Duodenal mucosa (tissue), 2 donors: ENCODE data around the gene ADNP2.
A peak's percentile ranks its signal among the peaks of the same experiment; 100 is the strongest.

Experiments
- H3K27ac ChIP-seq: one replicate; pipeline ENCODE4 v1.7.0; 2013; ENCODE audit warnings: low read depth, low read length
- H3K27me3 ChIP-seq, 2 donors: one replicate each; pipeline ENCODE4 v1.7.0; 2013; ENCODE audit warnings: low read length in 2 of 2, control low read depth in 1 of 2; ENCODE audit not compliant: insufficient read depth in 2 of 2, control insufficient read depth in 1 of 2
- H3K36me3 ChIP-seq, 2 donors: one replicate each; pipeline ENCODE4 v1.7.0; 2013; ENCODE audit warnings: low read length in 2 of 2, control low read depth in 1 of 2; ENCODE audit not compliant: insufficient read depth in 2 of 2, control insufficient read depth in 1 of 2
- H3K4me1 ChIP-seq, 2 donors: one replicate each; pipeline ENCODE4 v1.7.0; 2013; ENCODE audit warnings: low read length in 2 of 2, control low read depth in 1 of 2; ENCODE audit not compliant: insufficient read depth in 2 of 2, control insufficient read depth in 1 of 2
- H3K4me3 ChIP-seq, 2 donors: one replicate each; pipeline ENCODE4 v1.7.0; 2013; ENCODE audit warnings: low read length in 2 of 2, low read depth in 1 of 2
- H3K9ac ChIP-seq, 2 donors: one replicate each; pipeline ENCODE4 v1.7.0; 2013; ENCODE audit warnings: low read length in 2 of 2, low read depth in 1 of 2
- H3K9me3 ChIP-seq, 2 donors: one replicate each; pipeline ENCODE4 v1.7.0; 2013; ENCODE audit warnings: low read length in 2 of 2, control low read depth in 1 of 2; ENCODE audit not compliant: control insufficient read depth in 1 of 2

Gene ADNP2

DNA sequence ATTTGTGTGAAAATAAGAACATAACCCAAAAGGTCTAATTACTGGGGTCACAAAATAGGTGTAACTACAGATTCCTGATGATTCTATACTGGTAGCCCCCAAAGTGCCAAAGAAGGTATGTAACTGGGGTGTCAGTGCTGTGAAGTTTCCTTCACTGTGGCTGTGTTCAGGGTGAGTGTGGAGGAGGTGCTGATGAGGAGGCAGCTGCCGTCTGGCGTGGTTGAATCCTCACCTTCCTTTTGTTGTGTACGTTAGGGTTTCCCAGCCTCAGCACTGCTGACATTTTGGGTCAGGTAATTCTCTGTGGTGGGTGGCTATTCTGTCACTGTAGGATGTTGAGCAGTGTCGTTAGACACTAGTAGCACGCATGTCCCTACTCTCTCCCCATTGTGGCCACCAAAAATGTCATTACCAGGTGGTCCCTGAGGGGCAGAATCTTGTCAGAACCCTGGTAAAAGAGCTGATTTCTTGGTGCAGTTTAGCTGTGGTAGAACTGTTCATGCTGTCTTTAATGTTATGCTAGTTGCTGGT lies 31.5 kb downstream of the ADNP2 start:
- H3K9ac ChIP-seq, result no peak overlapping the region
- no peaks in the 10 kb centered on the region for H3K9me3 ChIP-seq
- no peak overlapping the region for H3K27ac ChIP-seq
- peaks cover 38 to 39% of the 10 kb centered on the region in 2 donors for H3K36me3 ChIP-seq
- H3K4me1 ChIP-seq, result peaks cover 10 to 13% of the 10 kb centered on the region in 2 donors
- H3K4me3 ChIP-seq, result no peak overlapping the region
- H3K27me3 ChIP-seq, result no peaks in the 10 kb centered on the region

DNA sequence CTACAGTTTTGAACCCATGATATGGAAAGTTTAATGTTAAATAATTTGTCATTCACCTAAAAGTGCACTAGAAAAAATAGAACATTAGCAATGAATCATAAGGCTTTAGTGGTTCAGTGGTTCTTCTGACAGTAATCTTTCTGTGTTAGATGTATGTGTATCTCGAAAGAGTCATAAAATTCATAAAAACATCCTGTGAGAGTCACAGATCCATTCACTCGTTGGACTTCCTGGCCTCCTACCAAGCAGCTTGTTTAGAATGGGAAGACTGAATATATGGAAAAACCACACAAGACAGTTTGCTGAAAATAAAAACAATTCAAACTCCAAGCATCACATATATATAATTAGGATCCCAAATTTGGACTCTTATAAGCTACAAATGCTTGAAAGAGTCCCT lies 34.8 kb downstream of the ADNP2 start:
- Histone ChIP-seq H3K9me3 (no peaks in the 10 kb centered on the region), H3K27ac (no peak overlapping the region), H3K4me1 (peaks cover 20 to 28% of the 10 kb centered on the region in 2 donors), H3K4me3 (no peak overlapping the region), H3K36me3 (peaks cover 8% of the 10 kb centered on the region in 2 donors), H3K9ac (no peak overlapping the region), H3K27me3 (no peaks in the 10 kb centered on the region)

DNA sequence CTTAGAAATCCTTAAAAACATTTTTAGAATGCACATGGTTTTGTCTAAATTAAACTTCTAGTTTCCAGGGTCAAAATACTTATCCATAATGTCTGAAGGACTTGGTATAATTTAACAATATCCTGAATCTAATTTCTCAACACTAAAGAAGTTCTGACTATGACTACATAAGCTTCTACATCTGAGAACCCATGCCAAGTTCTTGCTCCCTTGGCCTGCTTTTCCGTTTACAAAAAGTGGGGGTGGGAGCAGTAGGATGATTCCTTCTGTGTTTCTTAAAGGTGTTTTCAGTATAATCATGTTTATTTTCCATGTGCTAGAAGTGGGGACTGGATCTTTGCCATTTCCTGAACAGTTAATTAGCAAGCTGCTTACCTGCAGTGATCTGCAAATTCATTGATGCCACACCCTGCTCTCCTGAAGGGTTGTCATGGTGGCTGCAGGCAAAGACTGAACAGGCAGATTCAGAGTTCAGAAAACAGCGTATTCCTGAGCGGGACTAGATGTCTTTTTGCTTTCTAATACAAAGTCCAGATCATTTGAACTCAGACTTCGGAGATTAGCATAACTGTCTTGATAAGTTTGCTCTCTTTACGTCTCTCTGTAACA lies 36.2 kb downstream of the ADNP2 start:
- Histone ChIP-seq H3K4me1 (peaks cover 25 to 34% of the 10 kb centered on the region in 2 donors), H3K9me3 (no peaks in the 10 kb centered on the region), H3K36me3 (no peaks in the 10 kb centered on the region), H3K27me3 (no peaks in the 10 kb centered on the region), H3K4me3 (peak overlapping the region in 1 of 2 donors; percentile 12), H3K27ac (no peak overlapping the region), H3K9ac (no peak overlapping the region)

DNA sequence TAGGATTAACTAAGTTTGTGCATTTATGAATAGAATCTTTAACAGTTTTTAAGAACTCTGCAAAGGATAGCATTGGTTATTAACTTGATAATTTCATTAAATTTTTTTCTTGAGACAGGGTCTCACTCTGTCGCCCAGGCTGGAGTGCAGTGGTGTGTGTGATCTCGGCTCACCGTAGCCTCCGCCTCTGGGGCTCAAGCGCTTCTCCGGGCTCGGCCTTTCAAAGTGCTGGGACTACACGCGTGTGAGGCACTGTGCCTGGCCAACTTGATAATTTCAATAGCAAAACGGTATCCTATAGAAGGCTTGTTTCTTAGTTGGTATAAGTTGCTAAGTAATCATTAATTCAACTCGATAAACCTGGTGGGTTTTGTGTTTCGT lies 38.0 kb downstream of the ADNP2 start:
- Histone ChIP-seq H3K36me3 (no peaks in the 10 kb centered on the region), H3K4me3 (peak overlapping the region; percentile 71 to 73), H3K27ac (no peak overlapping the region), H3K27me3 (no peaks in the 10 kb centered on the region), H3K9ac (peak overlapping the region in 1 of 2 donors; percentile 23), H3K9me3 (no peaks in the 10 kb centered on the region), H3K4me1 (peaks cover 25 to 34% of the 10 kb centered on the region in 2 donors)

DNA sequence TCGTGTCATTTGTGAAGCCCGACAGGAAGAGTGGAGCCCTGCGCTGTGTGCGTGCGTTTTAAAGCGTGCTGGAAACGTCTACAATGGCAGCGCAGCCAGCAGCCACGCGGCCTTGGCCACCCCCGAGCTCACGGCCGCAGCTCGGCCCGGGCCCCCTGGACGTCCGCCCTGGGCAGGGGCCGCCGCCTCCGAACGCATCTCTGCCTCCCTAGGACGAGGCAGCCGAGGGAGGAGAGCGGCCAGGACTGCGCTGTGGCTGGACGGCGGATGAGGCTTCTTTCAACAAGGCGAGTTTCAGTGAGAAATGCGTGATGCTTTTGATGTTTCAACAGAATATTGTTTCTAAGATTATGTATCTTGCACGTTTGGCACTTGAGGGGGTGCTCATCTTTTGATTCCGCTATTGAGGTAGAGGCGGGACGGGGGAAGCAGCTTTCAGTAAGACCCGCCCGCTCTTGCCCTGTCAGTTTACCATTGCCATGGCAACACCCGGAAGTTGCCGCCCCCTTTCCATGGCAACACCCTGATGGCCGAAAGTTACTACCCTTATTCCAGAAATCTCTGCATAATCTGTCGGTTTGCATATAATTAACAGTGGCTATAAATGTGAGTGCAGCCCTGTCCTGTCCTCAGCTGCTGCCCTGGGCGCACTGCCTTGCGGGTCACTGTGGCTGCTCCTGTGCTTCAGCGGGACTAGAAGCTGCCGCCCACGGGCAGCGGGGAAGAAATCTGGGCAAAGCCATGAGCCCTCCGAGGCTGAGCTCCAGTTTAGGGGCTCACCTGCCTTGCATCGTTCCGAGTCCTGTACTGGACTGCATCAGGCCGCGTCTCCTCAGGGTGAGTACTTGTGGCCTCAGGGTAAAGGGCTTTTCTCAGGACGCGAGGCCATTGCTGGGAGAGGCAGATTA lies 38.6 kb downstream of the ADNP2 start:
- H3K27me3 ChIP-seq, result no peaks in the 10 kb centered on the region
- no peaks in the 10 kb centered on the region for H3K36me3 ChIP-seq
- no peaks in the 10 kb centered on the region for H3K9me3 ChIP-seq
- peak overlapping the region; percentile 23 to 44 for H3K9ac ChIP-seq
- peaks cover 25 to 34% of the 10 kb centered on the region in 2 donors for H3K4me1 ChIP-seq
- no peak overlapping the region for H3K27ac ChIP-seq
- peak overlapping the region; percentile 71 to 73 for H3K4me3 ChIP-seq

DNA sequence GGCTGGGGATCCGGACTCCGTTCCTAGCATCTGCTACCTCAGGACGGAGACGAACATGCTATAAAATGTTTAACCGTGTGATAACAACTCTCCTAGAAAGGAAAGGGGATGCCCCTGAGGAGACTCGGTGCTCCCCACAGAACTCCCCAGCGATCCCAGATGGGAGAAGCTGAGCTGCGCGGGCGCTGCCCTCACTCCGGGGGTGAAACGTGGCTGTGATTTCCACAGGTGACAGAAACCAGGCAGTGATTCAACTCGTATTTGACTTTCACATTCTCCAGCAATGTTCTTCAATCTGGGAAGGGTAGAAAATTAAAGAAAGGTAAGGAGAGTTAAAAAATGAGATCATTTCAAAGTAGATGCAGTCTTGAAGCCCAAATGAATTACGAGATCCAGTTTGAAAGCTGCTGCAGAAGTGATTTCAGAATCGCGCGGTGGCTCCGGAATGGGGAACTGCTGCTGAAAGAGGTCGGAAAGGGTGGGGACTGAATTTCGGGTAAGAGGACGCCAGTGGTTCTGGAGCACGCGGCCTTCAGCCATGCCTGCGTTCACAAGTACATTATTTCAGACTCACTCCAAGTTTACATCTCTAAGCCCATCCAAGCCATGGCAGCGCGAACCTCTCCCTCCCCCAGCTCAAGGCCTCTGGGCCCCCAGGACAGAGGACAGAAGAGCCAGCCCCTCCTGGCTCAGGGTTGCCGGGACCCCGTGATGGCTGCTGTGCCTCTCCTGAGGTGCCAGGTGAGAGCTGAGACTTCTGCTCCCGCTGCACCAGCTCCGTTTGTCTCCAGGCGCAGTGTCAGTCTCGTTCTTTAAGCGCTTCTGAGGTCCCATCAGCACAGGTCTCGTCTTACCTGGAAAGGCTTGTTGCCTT lies 39.5 kb downstream of the ADNP2 start:
- no peak overlapping the region for H3K27ac ChIP-seq
- no peaks in the 10 kb centered on the region for H3K9me3 ChIP-seq
- peak overlapping the region; percentile 23 to 44 for H3K9ac ChIP-seq
- no peaks in the 10 kb centered on the region for H3K36me3 ChIP-seq
- peak overlapping the region; percentile 71 to 73 for H3K4me3 ChIP-seq
- H3K4me1 ChIP-seq, result peaks cover 25 to 34% of the 10 kb centered on the region in 2 donors
- no peaks in the 10 kb centered on the region for H3K27me3 ChIP-seq

DNA sequence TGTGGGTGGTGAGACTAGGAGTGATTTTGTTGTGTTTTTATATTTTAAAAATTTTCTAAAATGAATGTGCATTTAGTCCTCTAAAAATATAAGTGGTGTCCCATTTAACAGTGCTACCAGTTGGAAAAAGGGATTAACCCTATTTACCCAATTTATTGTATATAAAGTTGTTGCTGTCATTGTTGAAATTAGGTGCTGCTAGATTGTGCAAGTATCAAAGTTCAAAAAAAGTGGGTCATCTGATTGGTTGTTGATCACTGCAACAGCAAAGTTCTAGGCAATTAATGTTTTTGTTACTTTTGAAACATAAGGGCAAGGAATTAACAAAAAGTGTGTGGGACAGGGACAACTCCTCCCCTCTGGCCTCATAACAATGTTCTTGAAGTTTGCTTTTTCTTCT lies 40.6 kb downstream of the ADNP2 start:
- no peak overlapping the region for H3K9ac ChIP-seq
- H3K27me3 ChIP-seq, result no peaks in the 10 kb centered on the region
- H3K36me3 ChIP-seq, result no peaks in the 10 kb centered on the region
- peaks cover 19 to 30% of the 10 kb centered on the region in 2 donors for H3K4me1 ChIP-seq
- no peak overlapping the region for H3K4me3 ChIP-seq
- H3K9me3 ChIP-seq, result no peaks in the 10 kb centered on the region
- H3K27ac ChIP-seq, result no peak overlapping the region

DNA sequence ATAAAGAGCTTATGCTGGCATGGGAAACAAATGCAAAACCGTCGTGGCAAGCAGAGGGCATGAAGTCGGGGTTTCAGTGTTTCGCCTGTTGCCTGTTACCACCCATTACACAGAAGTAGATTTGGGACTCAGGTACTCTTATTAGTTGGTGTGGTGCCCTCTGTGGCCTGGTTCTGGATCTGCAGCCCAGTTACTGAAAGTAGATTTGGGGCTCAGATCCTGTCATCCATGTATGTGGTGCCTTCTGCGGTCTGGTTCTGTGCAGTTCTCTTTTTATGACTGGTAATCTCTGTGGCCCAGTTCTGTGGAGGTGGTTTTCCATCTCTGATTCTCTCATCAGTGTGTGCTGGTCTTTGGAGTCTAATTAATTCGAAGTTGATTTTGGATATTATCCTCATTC lies 45.2 kb downstream of the ADNP2 start:
- Histone ChIP-seq H3K9ac (no peak overlapping the region), H3K4me3 (no peak overlapping the region), H3K4me1 (peaks cover under 1 to 3% of the 10 kb centered on the region in 2 donors), H3K9me3 (no peaks in the 10 kb centered on the region), H3K27ac (no peak overlapping the region), H3K27me3 (no peaks in the 10 kb centered on the region), H3K36me3 (no peaks in the 10 kb centered on the region)

DNA sequence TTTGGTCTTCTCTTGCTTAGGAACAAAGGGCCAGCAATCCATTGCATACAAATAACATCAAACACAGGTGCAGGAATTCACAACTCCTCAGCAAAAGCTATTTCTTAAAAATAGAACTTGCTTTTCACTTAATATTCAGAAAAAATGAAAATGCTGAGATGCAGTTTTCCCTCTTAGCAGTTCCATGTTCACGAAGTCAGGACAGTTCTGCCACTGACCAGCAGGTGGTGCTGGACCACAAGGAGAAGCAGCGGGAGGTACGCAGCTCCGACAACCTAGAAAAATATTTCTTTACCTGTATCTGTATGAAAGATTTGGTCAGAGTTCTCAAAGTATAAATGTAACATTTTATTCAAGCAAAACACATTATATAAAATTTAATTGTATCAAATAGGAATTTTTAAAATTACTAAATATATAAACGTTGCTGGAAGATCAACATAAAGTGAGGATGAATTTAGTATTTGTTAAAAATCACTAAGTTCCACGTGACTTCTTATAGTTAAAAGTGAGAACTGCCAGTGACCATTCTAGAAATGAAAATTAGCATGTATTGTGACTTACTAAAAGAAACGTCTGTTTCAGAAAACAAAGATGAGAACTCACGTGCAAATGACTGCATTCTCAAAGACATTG lies 48.8 kb downstream of the ADNP2 start:
- Histone ChIP-seq H3K9me3 (no peaks in the 10 kb centered on the region), H3K36me3 (no peaks in the 10 kb centered on the region), H3K4me1 (no peaks in the 10 kb centered on the region), H3K9ac (no peak overlapping the region), H3K27ac (no peak overlapping the region), H3K27me3 (no peaks in the 10 kb centered on the region), H3K4me3 (no peak overlapping the region)
